GM06990 (cell line): Measurements from ENCODE around the gene KCNH4.
"Not testable (repeated sequence)": the region's sequence is repeated elsewhere in the genome, so short reads cannot be mapped to it uniquely, and the experiment has no call there.

Experiments
- DNase-seq: peaks from one replicate; pipeline ENCODE4 v3.0.0-alpha.2; 2011; ENCODE audit not compliant: insufficient read length; ENCODE audit errors: extremely low read depth
- H3K27me3 ChIP-seq: replicated peaks from 2 replicates; pipeline ENCODE4 v1.6.0; 2011; ENCODE audit warnings: low read length; ENCODE audit not compliant: control insufficient read depth, insufficient read depth
- H3K36me3 ChIP-seq: 2 replicates; pipeline ENCODE4 v1.5.1; 2011; ENCODE audit warnings: low read length; ENCODE audit not compliant: control insufficient read depth, insufficient read depth
- H3K4me3 ChIP-seq: replicated peaks from 2 replicates; pipeline ENCODE4 v1.5.1; 2011; ENCODE audit warnings: low read depth, mild to moderate bottlenecking, control low read depth, low read length
- CTCF ChIP-seq: IDR thresholded peaks from 2 replicates; pipeline ENCODE4 v1.5.1; 2011; ENCODE audit warnings: low read length, control low read depth, mild to moderate bottlenecking, inconsistent platforms; ENCODE audit not compliant: insufficient read depth, poor library complexity, severe bottlenecking

The KCNH4 gene

GRCh38 chr17:42159796-42160530 lies 21.0 kb downstream of the KCNH4 start:
- Histone ChIP-seq H3K36me3 (no peaks in the 10 kb centered on the region), H3K4me3 (no peak overlapping the region), H3K27me3 (no peaks in the 10 kb centered on the region)
- no peak for DNase-seq
- no peak for TF ChIP-seq CTCF

GRCh38 chr17:42155614-42156045 lies 25.3 kb downstream of the KCNH4 start:
- peaks cover 5% of the 10 kb centered on the region for H3K36me3 ChIP-seq
- no peaks in the 10 kb centered on the region for H3K27me3 ChIP-seq
- H3K4me3 ChIP-seq, result peak overlapping the region; percentile 45
- TF ChIP-seq CTCF, result no peak
- no peak for DNase-seq

GRCh38 chr17:42153919-42154742 lies 26.8 kb downstream of the KCNH4 start:
- Histone ChIP-seq H3K36me3 (peaks cover 6% of the 10 kb centered on the region), H3K4me3 (peak overlapping the region; percentile 100), H3K27me3 (no peaks in the 10 kb centered on the region)
- no peak for TF ChIP-seq CTCF
- DNase-seq, result no peak

- Histone ChIP-seq H3K4me3 (no peak overlapping the region), H3K27me3 (no peaks in the 10 kb centered on the region), H3K36me3 (peaks cover 8% of the 10 kb centered on the region)
- no peak for DNase-seq
- no peak for TF ChIP-seq CTCF
These were observed 33.9 kb downstream of the KCNH4 start for GRCh38 chr17:42146911-42147607.

- not testable (repeated sequence) for H3K27me3 ChIP-seq, H3K4me3 ChIP-seq, DNase-seq
- peaks cover 13% of the 10 kb centered on the region for H3K36me3 ChIP-seq
These were observed 37.8 kb downstream of the KCNH4 start for GRCh38 chr17:42143138-42143537.
